Duodenal mucosa (tissue), 2 donors: ENCODE measurements around the gene CFAP410.

ENCODE experiments used
- H3K27ac ChIP-seq: one replicate; pipeline ENCODE4 v1.7.0; 2013; ENCODE audit warnings: low read depth, low read length
- H3K27me3 ChIP-seq, 2 donors: one replicate each; pipeline ENCODE4 v1.7.0; 2013; ENCODE audit warnings: low read length in 2 of 2, control low read depth in 1 of 2; ENCODE audit not compliant: insufficient read depth in 2 of 2, control insufficient read depth in 1 of 2
- H3K36me3 ChIP-seq, 2 donors: one replicate each; pipeline ENCODE4 v1.7.0; 2013; ENCODE audit warnings: low read length in 2 of 2, control low read depth in 1 of 2; ENCODE audit not compliant: insufficient read depth in 2 of 2, control insufficient read depth in 1 of 2
- H3K4me1 ChIP-seq, 2 donors: one replicate each; pipeline ENCODE4 v1.7.0; 2013; ENCODE audit warnings: low read length in 2 of 2, control low read depth in 1 of 2; ENCODE audit not compliant: insufficient read depth in 2 of 2, control insufficient read depth in 1 of 2
- H3K4me3 ChIP-seq, 2 donors: one replicate each; pipeline ENCODE4 v1.7.0; 2013; ENCODE audit warnings: low read length in 2 of 2, low read depth in 1 of 2
- H3K9ac ChIP-seq, 2 donors: one replicate each; pipeline ENCODE4 v1.7.0; 2013; ENCODE audit warnings: low read length in 2 of 2, low read depth in 1 of 2
- H3K9me3 ChIP-seq, 2 donors: one replicate each; pipeline ENCODE4 v1.7.0; 2013; ENCODE audit warnings: low read length in 2 of 2, control low read depth in 1 of 2; ENCODE audit not compliant: control insufficient read depth in 1 of 2

CFAP410 gene

DNA sequence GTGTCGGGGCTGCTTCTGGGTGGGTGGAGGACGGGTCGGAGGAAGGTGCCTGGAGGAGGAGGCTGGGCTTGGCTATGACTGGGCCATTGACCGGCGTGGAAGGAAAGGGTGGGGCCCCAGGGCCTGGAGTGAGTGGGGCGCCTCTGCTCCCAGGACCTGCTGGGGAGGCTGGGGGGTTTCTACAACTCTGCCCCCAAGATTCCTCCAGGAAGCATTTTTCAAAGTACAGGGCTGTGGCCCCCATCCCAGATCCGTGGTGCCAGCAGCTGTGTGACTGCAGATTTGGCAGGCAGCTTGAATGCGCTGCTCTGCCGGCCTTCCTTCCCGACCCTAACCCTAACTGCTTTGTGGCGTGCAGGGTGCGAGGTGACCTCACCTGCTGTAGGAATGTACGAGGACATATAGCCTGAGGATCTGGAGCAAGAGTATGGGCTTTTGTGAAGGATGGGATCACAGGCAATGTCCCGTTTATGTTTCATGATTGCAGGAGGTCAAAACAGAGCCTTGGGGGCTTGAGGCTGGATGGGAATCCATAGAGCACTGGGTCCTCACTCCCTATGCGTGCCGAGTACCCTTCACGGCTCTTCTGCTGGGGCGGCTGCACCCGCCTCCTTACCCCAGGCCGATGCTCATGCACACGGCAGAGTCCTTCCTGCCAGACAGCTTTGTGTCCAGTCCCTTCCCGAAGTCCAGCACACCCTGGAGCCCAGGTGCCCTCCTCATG is 38.9 kb upstream of the CFAP410 start:
- Histone ChIP-seq H3K9ac (no peak overlapping the region), H3K9me3 (no peaks in the 10 kb centered on the region), H3K27me3 (peaks cover 0 to 2% of the 10 kb centered on the region in 2 donors), H3K4me1 (peaks cover 0 to 18% of the 10 kb centered on the region in 2 donors), H3K4me3 (no peak overlapping the region), H3K36me3 (peaks cover 0 to 3% of the 10 kb centered on the region in 2 donors), H3K27ac (no peak overlapping the region)

DNA sequence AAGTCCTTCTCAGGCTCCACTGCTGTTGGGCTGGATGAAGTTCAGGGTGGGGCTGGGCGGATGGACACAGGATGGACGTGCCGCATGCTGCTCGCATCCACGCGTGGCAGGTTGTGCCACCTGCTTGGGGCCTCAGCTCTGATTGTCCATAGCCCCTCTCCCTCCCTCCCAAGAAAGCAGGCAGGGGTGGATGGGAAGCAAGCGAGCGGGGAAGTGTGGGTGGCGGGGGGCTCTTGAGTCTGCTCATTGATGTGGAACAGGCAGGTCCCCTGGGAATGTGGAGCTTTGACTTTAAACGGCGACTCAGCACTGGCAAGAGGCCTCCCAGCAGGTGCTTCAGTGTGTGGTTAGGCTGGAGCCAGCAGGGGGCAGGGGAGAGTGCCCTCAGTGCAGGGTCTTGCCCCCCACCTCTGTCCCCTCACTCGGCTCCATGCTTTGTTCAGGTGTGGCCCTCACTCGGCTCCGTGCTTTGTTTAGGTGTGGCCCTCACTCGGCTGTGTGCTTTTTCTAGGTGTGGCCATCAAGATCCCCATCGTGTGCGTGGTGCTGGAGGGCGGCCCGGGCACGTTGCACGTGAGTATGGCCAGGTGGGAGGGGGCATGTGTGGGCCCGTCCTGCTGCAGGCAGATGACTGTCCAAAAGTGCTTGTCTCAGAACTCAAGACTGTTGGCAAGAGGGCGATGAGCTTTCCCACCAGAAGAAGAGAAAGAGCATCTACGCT is 38.2 kb upstream of the CFAP410 start:
- H3K27me3 ChIP-seq: peaks cover 0 to 2% of the 10 kb centered on the region in 2 donors
- H3K27ac ChIP-seq: no peak overlapping the region
- peaks cover 0 to 18% of the 10 kb centered on the region in 2 donors for H3K4me1 ChIP-seq
- no peaks in the 10 kb centered on the region for H3K9me3 ChIP-seq
- H3K9ac ChIP-seq: no peak overlapping the region
- peaks cover 0 to 3% of the 10 kb centered on the region in 2 donors for H3K36me3 ChIP-seq
- H3K4me3 ChIP-seq: no peak overlapping the region

- no peaks in the 10 kb centered on the region for H3K9me3 ChIP-seq
- no peak overlapping the region for H3K4me3 ChIP-seq
- H3K27me3 ChIP-seq: peaks cover 0 to 2% of the 10 kb centered on the region in 2 donors
- H3K36me3 ChIP-seq: peaks cover 0 to 3% of the 10 kb centered on the region in 2 donors
- H3K9ac ChIP-seq: no peak overlapping the region
- H3K4me1 ChIP-seq: peaks cover 0 to 18% of the 10 kb centered on the region in 2 donors
- no peak overlapping the region for H3K27ac ChIP-seq
Measured at GRCh38 chr21:44376606-44377005, 37.4 kb upstream of the CFAP410 start.

DNA sequence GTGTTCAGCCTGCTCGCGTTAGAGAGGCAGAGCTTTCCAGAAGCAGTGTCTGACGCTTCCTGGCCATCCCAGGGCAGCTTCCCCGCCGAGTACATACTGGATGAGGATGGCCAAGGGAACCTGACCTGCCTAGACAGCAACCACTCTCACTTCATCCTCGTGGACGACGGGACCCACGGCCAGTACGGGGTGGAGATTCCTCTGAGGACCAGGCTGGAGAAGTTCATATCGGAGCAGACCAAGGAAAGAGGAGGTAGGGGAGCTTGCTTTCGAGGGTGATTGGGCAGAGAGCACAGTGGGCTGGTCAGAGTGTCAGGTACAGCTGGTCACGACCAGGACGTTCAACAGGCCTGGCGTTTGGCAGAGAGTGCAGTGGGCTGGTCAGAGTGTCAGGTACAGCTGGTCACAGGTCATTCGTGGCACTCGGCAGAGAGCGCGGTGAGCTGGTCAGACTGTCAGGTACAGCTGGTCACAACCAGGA is 36.6 kb upstream of the CFAP410 start:
- Histone ChIP-seq H3K36me3 (peaks cover 0 to 3% of the 10 kb centered on the region in 2 donors), H3K9ac (no peak overlapping the region), H3K4me1 (peaks cover 0 to 18% of the 10 kb centered on the region in 2 donors), H3K4me3 (no peak overlapping the region), H3K27ac (no peak overlapping the region), H3K27me3 (peaks cover 0 to 2% of the 10 kb centered on the region in 2 donors), H3K9me3 (no peaks in the 10 kb centered on the region)

DNA sequence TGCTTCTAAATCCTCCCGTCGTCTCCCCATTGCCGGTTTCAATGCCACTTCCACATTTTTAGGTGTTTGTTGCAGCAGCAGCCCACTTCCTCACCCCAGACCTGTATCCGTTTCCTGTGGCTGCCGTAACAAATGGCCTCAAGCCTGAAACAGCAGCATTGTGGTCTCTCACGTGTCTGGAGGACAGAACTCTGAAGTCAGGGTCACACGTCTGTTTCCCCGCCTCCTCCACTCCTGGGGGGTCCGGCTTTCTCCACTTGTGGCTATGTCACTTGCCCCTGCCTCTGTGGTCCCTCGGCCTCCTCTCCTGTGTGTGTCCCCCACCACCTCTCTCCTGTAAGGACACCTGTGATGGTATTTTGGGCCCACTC is 36.1 kb upstream of the CFAP410 start:
- Histone ChIP-seq H3K27me3 (peaks cover 2 to 4% of the 10 kb centered on the region in 2 donors), H3K36me3 (peaks cover 0 to 3% of the 10 kb centered on the region in 2 donors), H3K4me1 (peaks cover 0 to 18% of the 10 kb centered on the region in 2 donors), H3K4me3 (no peak overlapping the region), H3K9me3 (no peaks in the 10 kb centered on the region), H3K27ac (no peak overlapping the region), H3K9ac (no peak overlapping the region)

- Histone ChIP-seq H3K27ac (no peak overlapping the region), H3K4me1 (peaks cover 0 to 18% of the 10 kb centered on the region in 2 donors), H3K9me3 (no peaks in the 10 kb centered on the region), H3K4me3 (no peak overlapping the region), H3K27me3 (peaks cover 2 to 8% of the 10 kb centered on the region in 2 donors), H3K9ac (no peak overlapping the region), H3K36me3 (peaks cover 0 to 3% of the 10 kb centered on the region in 2 donors)
Measured at GRCh38 chr21:44374601-44375280, 35.6 kb upstream of the CFAP410 start.

- H3K27ac ChIP-seq: no peak overlapping the region
- H3K9ac ChIP-seq: no peak overlapping the region
- H3K4me3 ChIP-seq: no peak overlapping the region
- H3K36me3 ChIP-seq: peaks cover 0 to 3% of the 10 kb centered on the region in 2 donors
- peaks cover 0 to 18% of the 10 kb centered on the region in 2 donors for H3K4me1 ChIP-seq
- no peaks in the 10 kb centered on the region for H3K9me3 ChIP-seq
- peaks cover 11 to 14% of the 10 kb centered on the region in 2 donors for H3K27me3 ChIP-seq
Measured at GRCh38 chr21:44372616-44373015, 33.4 kb upstream of the CFAP410 start.

DNA sequence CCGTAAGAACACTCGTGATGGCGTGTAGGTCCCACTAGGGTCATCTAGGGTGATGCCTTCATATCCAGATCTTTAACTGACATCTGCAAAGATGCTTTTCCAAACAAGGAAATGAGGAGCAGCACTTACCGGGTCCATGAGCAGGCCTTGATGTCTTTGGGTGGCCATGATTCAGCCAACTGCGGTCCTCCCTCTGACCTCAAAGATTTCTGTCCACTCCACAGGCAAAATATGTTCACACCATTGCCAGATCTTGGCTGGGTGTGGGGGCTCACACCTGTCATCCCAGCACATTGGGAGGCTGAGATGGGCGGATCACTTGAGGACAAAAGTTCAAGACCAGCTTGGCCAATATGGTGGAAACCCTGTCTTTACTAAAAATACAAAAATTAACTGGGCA is 32.4 kb upstream of the CFAP410 start:
- Histone ChIP-seq H3K4me3 (no peak overlapping the region), H3K9ac (no peak overlapping the region), H3K27me3 (peaks cover 12 to 14% of the 10 kb centered on the region in 2 donors), H3K9me3 (no peaks in the 10 kb centered on the region), H3K27ac (no peak overlapping the region), H3K4me1 (peaks cover 0 to 18% of the 10 kb centered on the region in 2 donors), H3K36me3 (no peaks in the 10 kb centered on the region)

DNA sequence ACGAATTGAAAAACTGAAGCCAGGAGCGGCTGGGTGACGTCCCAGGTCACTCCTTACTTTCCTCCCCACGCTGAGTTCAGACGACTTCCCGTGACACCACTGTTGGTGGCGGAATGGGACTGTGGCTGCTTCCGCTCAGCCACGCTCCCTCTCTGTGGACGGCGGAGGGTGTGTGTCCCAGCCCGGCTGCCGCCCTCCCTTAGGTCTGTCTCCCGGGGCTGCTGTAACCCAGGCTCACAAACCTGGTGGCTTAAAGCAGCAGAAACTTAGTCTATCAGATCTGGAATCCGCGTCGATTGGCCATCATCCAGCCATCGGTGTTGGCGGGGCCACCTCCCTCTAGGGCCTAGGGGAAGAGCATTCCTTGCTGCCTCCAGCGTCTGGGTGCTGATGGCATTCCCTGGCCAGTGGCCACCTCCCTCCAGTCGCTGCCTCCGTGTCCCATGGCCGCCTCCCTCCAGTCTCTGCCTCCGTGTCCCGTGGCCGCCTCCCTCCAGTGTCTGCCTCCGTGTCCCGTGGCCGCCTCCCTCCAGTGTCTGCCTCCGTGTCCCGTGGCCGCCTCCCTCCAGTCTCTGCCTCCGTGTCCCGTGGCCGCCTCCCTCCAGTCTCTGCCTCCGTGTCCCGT is 31.7 kb upstream of the CFAP410 start:
- Histone ChIP-seq H3K4me3 (no peak overlapping the region), H3K4me1 (peaks cover 0 to 15% of the 10 kb centered on the region in 2 donors), H3K27me3 (peaks cover 12 to 14% of the 10 kb centered on the region in 2 donors), H3K27ac (no peak overlapping the region), H3K9ac (no peak overlapping the region), H3K36me3 (no peaks in the 10 kb centered on the region), H3K9me3 (no peaks in the 10 kb centered on the region)
